GM21619 (cell line): ENCODE results near the gene TRIM49B.
"Not testable (repeated sequence)": the region's sequence is repeated elsewhere in the genome, so short reads cannot be mapped to it uniquely, and the experiment has no call there.

ENCODE experiments used
- ATAC-seq: cut with Tn5 transposase; IDR thresholded peaks from one replicate; pipeline ENCODE4 v1.9.1; 2021; ENCODE audit not compliant: unreplicated experiment

The TRIM49B gene, protein sequence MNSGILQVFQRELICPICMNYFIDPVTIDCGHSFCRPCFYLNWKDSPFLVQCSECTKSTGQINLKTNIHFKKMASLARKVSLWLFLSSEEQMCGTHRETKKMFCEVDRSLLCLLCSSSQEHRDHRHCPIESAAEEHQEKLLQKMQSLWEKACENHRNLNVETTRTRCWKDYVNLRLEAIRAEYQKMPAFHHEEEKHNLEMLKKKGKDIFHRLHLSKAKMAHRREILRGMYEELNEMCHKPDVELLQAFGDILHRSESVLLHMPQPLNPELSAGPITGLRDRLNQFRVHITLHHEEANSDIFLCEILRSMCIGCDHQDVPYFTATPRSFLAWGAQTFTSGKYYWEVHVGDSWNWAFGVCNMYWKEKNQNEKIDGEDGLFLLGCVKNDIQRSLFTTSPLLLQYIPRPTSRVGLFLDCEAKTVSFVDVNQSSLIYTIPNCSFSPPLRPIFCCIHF

DNA sequence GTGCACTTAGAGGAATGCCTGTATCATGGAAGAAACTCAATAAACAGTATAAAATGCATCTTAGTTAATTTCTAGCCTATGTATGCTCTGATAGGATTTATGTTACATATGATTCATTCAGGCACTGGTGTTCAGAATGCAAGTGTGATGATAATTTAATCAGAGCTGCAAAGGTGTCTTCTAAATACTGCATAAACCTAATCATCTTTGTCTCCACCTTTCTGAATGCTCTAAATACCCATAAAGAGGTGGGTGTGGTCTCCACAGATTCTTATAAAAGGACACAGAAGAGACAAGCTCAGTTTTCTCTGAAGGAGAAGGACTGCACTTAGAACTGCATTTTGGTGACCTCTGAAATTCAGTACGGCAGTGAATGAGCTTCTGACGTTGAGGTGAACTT is at the start of gene TRIM49B:
Gene TRIM49B, plus strand, starts transcription at position 301 of the 400 bp plus-strand sequence. CDS start 2,777 bp downstream, outside the sequence.
- ATAC-seq = not testable (repeated sequence)

- not testable (repeated sequence) for ATAC-seq
Measured at GRCh38 chr11:48983785-48984184, 44.8 kb upstream of the TRIM49B start, which contains the start of gene TRIM51G. Gene TRIM51G, minus strand, starts transcription at chr11:48983885. Its CDS starts 2,190 bp downstream, at chr11:48981695.

- not testable (repeated sequence) for ATAC-seq
Measured at GRCh38 chr11:49048229-49048628, 19.6 kb downstream of the TRIM49B start.

DNA sequence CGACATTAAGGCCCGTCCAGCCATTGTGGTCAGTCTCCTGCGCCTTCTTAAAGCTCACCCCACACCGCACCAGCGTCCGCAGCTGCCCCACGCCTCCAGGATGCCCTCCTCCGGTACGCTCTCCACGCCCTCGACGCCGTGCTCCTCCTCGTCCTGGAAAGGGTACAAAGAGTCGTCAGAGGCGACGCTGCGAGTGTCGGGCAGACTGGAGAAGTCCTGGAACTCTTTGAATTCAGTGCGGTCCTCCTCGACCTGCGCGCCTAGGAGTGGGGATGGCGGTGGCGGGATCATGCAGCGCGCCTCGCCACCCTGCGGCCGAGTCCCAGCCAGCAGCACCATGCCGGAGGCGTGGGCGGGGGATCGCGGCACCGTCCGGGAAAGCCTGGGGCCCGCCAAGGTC is 21.2 kb downstream of the TRIM49B start:
- ATAC-seq = not testable (repeated sequence)

DNA sequence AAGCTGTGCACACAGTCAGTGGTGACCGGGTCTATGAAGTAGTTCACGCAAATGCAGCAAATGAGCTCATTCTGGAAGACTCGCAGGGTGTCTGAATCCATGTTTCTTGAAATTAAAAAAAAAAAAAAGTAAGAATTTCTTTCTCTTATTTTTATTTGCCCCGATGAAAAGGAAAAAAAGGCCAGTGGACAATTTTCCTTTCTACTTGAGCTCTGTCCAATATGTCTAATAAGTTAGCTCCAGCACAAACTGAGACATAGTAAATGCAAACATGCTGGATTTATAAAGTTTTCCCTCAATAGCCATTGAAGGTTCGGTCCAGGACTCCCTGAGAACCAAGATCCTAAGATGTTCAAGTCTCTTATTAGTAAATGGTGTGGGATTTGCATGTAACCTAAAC is 30.4 kb downstream of the TRIM49B start, which contains the start of gene TRIM64C:
Gene TRIM64C, minus strand, starts transcription at position 101 of the 400 bp plus-strand sequence. Its CDS starts 0 bp downstream, at position 101.
- not testable (repeated sequence) for ATAC-seq

DNA sequence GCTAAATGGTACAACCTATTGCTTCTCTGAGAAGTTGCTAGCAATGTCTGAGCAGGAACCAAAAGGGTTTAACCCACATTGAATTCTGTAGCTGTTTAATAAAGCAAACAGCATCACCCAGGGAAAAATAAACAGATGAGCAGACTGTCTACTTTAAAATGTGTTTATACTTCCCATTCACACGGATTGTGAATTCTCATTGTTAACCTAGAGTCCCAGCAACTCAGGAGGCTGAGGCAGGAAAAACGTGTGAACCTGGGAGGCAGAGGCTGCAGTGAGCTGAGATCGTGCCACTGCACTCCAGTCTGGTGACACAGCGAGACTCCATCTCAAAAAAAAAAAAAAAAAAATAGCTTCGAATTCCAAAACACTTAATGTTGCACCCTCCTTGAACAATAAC is 41.3 kb downstream of the TRIM49B start:
- not testable (repeated sequence) for ATAC-seq
